Stimulated activated CD8-positive, alpha-beta memory T cell treated with anti-CD3 and anti-CD28 coated beads, Interleukin-4, amount 100 ng/mL, for 24 hours (primary cell): ENCODE data around the gene ARHGAP15.

Source experiments
- DNase-seq: peaks from one replicate; pipeline ENCODE4 v3.0.0-alpha.2; 2020; ENCODE audit warnings: low read depth

The ARHGAP15 gene

DNA sequence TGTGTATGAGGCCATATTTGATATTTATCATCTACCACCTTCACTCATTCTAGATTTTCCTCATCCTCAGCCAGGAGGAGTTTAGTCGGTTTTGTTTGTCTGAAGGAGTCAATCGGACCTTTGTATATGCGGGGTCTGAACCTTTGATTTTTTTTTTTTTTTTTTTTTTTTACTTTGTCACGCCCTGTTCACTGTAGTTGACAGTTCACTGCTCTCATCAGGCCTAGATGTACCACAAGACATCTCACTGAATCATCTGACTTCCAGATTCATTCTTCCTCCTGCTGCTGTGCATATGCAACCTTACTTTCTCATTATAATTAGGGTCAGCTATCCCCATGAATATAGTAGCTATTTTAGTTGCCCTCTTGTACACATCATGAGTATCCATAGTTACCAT, 133.2 kb downstream of the ARHGAP15 start:
- DNase-seq = no peak

- no peak for DNase-seq
These were observed 133.9 kb downstream of the ARHGAP15 start for GRCh38 chr2:143263066-143263625.

DNA sequence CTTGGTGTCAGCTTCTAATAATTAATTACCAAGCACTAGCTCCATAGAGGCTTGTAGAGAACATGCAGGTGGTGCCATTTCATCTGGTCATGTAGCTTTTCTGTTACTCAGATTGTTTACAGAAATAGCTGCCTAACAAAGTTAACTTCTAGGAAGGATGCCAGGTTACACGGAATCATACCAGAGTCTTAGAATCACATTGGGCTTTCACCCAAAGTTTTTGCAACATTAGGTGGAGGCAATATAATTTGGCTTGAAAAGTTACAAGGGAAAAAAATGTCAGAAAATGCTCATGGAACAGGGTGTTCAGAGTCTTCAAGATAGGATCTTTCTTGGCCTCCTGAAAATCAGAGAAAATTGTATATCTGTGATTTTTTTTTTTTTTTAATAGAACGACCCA, 135.6 kb downstream of the ARHGAP15 start:
- DNase-seq = no peak

GRCh38 chr2:143279672-143280071, 150.5 kb downstream of the ARHGAP15 start:
- DNase-seq = no peak

DNA sequence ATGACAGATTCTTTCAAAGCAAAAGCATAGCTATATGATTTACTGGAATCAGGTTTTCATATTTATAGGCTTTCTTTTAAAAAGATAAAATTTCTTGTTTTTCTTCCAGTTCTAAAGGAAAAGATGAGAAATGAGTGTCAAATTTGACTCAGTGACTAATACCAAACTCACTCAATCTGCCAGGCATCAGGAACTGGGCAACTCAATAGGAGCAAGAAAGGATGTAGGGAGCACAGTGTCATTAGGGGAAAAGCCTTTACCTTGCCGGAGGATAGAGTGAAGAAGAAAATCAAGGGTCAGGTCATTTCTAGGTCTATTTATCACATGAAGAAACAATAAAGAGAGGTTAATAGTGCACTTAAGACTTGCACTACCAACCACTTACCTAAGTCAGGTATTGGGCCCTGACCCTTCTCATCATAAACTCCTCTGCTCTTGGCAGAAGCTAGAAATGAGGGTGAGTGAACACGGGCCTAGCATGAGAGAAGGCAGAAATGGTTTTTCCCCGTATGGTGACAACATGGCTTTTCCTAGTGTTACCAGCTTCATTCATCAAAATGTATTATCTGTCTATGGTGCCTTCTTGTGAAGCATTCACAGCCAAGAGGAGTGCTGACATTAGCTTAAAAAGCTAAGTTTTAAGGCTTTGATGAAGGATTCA, 151.0 kb downstream of the ARHGAP15 start:
- DNase-seq = no peak

DNA sequence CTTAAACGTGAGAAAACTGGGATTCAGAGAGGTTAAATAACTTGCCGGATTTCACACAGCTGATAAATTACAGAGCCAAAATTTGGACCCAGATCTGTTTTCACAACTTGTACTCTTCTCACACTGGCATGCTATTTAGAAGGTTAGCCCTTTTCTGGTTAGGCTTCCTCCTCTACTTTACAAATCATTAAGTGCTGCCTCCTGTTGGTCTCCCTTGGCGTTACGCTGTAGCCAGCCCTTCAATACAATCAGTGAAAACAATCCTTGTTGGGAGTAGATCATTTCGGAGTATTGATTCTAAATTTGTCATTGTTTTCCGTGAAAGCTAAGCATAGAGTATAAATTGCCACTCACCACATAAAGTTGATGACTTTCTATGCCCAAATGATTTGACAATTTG, 153.5 kb downstream of the ARHGAP15 start:
- no peak for DNase-seq

- DNase-seq = peak; percentile 5
These were observed 155.0 kb downstream of the ARHGAP15 start for GRCh38 chr2:143284087-143284675.

DNA sequence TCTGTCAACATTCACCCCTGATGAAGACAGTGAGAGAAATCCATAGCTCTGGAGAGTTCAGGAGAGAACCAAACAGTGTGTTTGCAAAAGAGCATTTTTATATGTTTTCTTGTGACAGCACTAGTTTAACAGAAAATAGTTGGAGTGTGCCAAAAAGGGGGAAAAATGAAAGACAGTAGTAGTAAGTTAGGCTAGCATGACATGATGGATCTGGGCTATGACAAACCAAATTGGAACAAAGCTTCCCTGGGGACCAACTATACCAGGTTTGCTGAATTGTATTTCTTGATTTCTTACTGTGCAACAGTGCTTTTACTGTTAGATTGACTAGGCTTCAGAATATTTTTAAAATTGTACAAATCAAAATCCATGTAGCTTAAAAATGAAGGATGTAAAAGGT, 159.8 kb downstream of the ARHGAP15 start:
- no peak for DNase-seq

GRCh38 chr2:143290221-143290620, 161.0 kb downstream of the ARHGAP15 start:
- DNase-seq = no peak

- DNase-seq = no peak
These were observed 164.8 kb downstream of the ARHGAP15 start for GRCh38 chr2:143294068-143294467.

- no peak for DNase-seq
These were observed 166.9 kb downstream of the ARHGAP15 start for GRCh38 chr2:143296089-143296488.

GRCh38 chr2:143297182-143297581, 168.0 kb downstream of the ARHGAP15 start:
- no peak for DNase-seq

GRCh38 chr2:143300536-143300935, 171.3 kb downstream of the ARHGAP15 start:
- DNase-seq = no peak

GRCh38 chr2:143311426-143311825, 182.2 kb downstream of the ARHGAP15 start:
- DNase-seq = no peak

DNA sequence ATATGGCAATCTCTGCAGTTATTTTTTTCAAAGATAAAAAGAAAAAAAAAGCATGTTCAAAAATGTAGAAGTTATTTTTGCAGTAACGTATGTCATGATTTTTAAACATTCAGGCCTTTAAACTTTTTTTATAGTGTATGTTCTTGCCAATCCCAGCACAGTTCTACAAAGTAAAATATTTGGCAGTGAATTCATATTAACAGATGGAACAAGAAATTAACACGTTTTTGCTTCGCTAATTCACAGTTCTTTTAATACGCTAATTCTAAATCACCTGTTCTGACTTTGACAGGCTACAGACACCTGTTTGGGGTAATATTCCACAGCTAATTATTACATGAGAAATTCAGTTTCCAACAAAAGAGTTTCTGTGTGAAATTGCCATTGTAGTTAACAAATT, 183.2 kb downstream of the ARHGAP15 start:
- no peak for DNase-seq

GRCh38 chr2:143313861-143314260, 184.6 kb downstream of the ARHGAP15 start:
- DNase-seq = no peak

DNA sequence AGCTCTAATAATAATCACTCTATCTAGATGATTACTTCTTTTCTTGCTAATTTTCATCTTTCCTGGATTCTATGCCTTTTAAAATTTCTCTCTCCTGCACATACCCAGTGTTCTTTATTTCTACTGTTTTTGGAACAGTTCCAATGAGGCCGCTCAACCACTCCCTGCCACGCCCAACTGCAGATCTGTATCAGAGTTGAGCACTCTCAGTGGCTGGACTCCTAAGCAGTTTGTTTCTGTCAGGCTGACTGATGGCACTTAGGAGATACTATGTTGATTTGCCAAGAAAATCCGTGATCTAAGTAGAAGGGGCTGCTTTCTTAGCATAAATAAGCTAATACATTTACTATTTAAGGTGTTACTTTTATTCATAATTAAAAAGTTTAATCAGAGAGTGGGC, 192.8 kb downstream of the ARHGAP15 start:
- DNase-seq = no peak

- DNase-seq = no peak
These were observed 200.1 kb downstream of the ARHGAP15 start for GRCh38 chr2:143329288-143329687.

DNA sequence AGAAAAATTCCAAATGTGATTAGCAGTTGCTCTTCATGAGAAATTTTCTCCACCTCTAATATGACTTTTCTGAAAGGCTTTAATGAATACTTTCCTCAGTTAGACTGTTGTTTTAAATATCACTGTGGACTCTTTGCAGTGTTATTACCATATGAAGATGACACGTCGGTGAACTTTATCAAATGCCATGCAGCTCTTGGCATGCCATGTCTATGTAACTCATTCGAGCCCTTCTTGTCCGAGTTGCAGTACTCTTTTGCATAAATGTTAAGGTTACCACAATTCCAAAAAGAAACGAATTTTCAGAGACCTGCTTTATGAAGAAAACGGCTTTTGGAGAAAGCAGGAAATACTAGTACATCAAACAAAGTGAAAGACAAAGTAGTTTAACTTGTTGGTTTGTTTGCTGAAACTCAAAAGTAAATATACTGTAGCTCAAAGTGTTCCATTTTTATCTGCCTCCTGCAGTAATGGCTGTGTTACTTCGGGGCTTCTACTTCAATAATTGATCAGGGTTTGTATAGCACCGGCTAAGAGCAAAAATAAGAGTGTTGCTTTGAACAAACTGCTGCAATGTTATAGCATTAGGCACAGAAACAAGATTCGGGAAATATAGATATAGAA, 204.1 kb downstream of the ARHGAP15 start:
- DNase-seq = no peak

- DNase-seq = no peak
These were observed 204.6 kb downstream of the ARHGAP15 start for GRCh38 chr2:143333847-143334246.

DNA sequence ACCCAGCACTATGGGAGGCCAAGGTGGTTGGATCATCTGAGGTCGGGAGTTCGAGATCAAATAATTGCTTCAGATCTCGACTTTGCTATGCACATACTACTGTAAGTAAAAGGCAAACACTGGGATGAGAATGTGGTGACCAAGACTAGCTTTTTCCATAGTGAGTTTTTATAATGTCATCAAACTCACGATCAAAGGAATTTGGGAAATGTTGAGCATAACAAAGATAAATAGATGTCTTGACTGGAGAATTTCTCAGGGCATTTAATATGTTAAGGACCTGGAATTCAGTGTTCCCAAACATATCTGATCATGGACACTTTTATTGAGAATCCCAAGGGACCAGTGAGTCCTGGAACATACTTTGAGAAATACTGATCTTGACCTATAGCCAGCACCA, 205.6 kb downstream of the ARHGAP15 start:
- DNase-seq = no peak

GRCh38 chr2:143336719-143337210, 207.5 kb downstream of the ARHGAP15 start:
- DNase-seq = no peak

DNA sequence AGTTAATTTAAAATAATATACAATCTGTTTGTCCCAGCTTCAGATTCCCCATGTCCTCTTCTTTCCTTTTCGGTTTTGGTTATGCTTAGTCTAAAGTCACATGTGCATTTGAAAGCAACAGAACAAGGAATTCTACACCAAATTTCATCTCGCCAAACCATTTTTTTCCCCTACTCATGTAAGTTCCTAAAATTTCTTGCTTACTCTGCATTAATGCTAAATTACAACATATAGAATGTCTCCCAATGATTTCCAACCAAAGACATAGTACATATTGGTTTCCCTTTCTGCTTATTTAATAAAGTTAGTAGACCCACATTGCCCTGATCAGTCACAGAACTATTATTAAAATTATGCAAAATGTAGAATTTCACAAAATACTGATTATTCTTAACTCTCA, 212.3 kb downstream of the ARHGAP15 start:
- DNase-seq = no peak
